NB4 (cell line): ENCODE results near the gene MYLK2.

Experiments used
- DNase-seq: peaks from one replicate; pipeline ENCODE4 v3.0.0; 2010; ENCODE audit warnings: low read depth
- H3K4me3 ChIP-seq: one replicate; pipeline ENCODE4 v1.5.1; 2011; ENCODE audit warnings: mild to moderate bottlenecking, low read depth, low read length, moderate library complexity
- CTCF ChIP-seq: IDR thresholded peaks from one replicate; pipeline ENCODE4 v1.5.1; 2012; ENCODE audit warnings: low read depth, low read length
- MAX ChIP-seq: IDR thresholded peaks from 2 replicates; pipeline ENCODE4 v1.6.1; 2011; ENCODE audit warnings: low read depth, low read length
- MYC ChIP-seq: IDR thresholded peaks from 2 replicates; pipeline ENCODE4 v1.6.1; 2011; ENCODE audit warnings: low read depth, low read length
- POLR2A ChIP-seq: IDR thresholded peaks from 2 replicates; pipeline ENCODE4 v1.6.1; 2011; ENCODE audit warnings: mild to moderate bottlenecking; ENCODE audit not compliant: insufficient read length; ENCODE audit errors: extremely low read depth

The MYLK2 gene

GRCh38 chr20:31831211-31831610 lies 12.1 kb downstream of the MYLK2 start:
- TF ChIP-seq MAX (no peak), CTCF (no peak)
- no peak overlapping the region for H3K4me3 ChIP-seq
- DNase-seq, result no peak

GRCh38 chr20:31831771-31832306 lies 12.7 kb downstream of the MYLK2 start:
- no peak overlapping the region for H3K4me3 ChIP-seq
- no peak for TF ChIP-seq MYC
- no peak for TF ChIP-seq CTCF
- no peak for TF ChIP-seq MAX
- no peak for TF ChIP-seq POLR2A
- no peak for DNase-seq

GRCh38 chr20:31833130-31833930 lies 14.2 kb downstream of the MYLK2 start:
- TF ChIP-seq POLR2A (no peak), MYC (no peak), MAX (peak; percentile 7; the same call in 1 of the 2 replicates), CTCF (peak; percentile 89)
- peak; percentile 72 for DNase-seq
- no peak overlapping the region for H3K4me3 ChIP-seq

- no peak overlapping the region for H3K4me3 ChIP-seq
- no peak for TF ChIP-seq POLR2A
- no peak for TF ChIP-seq MAX
- no peak for TF ChIP-seq MYC
- TF ChIP-seq CTCF, result no peak
- no peak for DNase-seq
Measured at GRCh38 chr20:31833931-31834521, 14.9 kb downstream of the MYLK2 start.

GRCh38 chr20:31835554-31835953 lies 16.4 kb downstream of the MYLK2 start:
- no peak for DNase-seq
- no peak for TF ChIP-seq MAX
- TF ChIP-seq CTCF, result no peak
- TF ChIP-seq MYC, result no peak
- no peak for TF ChIP-seq POLR2A
- H3K4me3 ChIP-seq, result no peak overlapping the region
